ENCODE results near the gene HBE1. TPM values are rescaled to one million over a fixed set of nuclear protein-coding genes. Genes with fewer than 3 reads are reported as not detected.

Gene HBE1
- total RNA-seq (2022; extraction: Qiagen RNA extraction; ENCODE audit: low read depth), result 0.53 TPM in 1 of 5 replicates, not detected in the others

GRCh38 chr11:5269715-5270147 lies at the start of gene HBE1:
Gene HBE1 (minus strand): TSS chr11:5269945. CDS start chr11:5269890, 55 bp downstream.

GRCh38 chr11:5301846-5302245 lies 32.1 kb upstream of the HBE1 start, which contains the start of gene OR51B4:
Gene OR51B4 (minus strand): TSS chr11:5301946. CDS start chr11:5301946, 0 bp downstream.

GRCh38 chr11:5254646-5255413 lies 14.9 kb downstream of the HBE1 start, which contains the start of gene HBG2:
Gene HBG2 (minus strand): TSS chr11:5254781. CDS start chr11:5254728, 53 bp downstream.

GRCh38 chr11:5249807-5250396 lies 19.8 kb downstream of the HBE1 start, which contains the start of gene HBG1:
Gene HBG1 (minus strand): TSS chr11:5249857. CDS start chr11:5249804, 53 bp downstream.

GRCh38 chr11:5234381-5234834 lies 35.3 kb downstream of the HBE1 start, which contains the start of gene HBD:
Gene HBD (minus strand): TSS chr11:5234483. CDS start chr11:5234433, 50 bp downstream.

GRCh38 chr11:5226732-5227310 lies 42.9 kb downstream of the HBE1 start, which contains the start of gene HBB:
Gene HBB (minus strand): TSS chr11:5227071. CDS start chr11:5227021, 50 bp downstream.

Other genes starting within 250 kb of the HBE1 start
- not detected in 5 replicates for gene OR52J3, start 223.4 kb downstream of the HBE1 start, total RNA-seq (2022; extraction: Qiagen RNA extraction; ENCODE audit: low read depth)
- not detected in 5 replicates for gene OR52E2, start 210.3 kb downstream of the HBE1 start, total RNA-seq (2022; extraction: Qiagen RNA extraction; ENCODE audit: low read depth)
- gene OR52E1, start 200.4 kb downstream of the HBE1 start, total RNA-seq (2022; extraction: Qiagen RNA extraction; ENCODE audit: low read depth), result not detected in 5 replicates
- gene OR52A5, start 131.6 kb downstream of the HBE1 start, total RNA-seq (2022; extraction: Qiagen RNA extraction; ENCODE audit: low read depth), result not detected in 5 replicates
- gene OR52A1, start 115.2 kb downstream of the HBE1 start, total RNA-seq (2022; extraction: Qiagen RNA extraction; ENCODE audit: low read depth), result not detected in 5 replicates
- gene OR51V1, start 69.3 kb downstream of the HBE1 start, total RNA-seq (2022; extraction: Qiagen RNA extraction; ENCODE audit: low read depth), result not detected in 5 replicates
- not detected in 5 replicates for gene HBB, start 42.9 kb downstream of the HBE1 start, total RNA-seq (2022; extraction: Qiagen RNA extraction; ENCODE audit: low read depth)
- gene HBD, start 35.5 kb downstream of the HBE1 start, total RNA-seq (2022; extraction: Qiagen RNA extraction; ENCODE audit: low read depth), result not detected in 5 replicates
- gene HBG1, start 20.1 kb downstream of the HBE1 start, total RNA-seq (2022; extraction: Qiagen RNA extraction; ENCODE audit: low read depth), result not detected in 5 replicates
- not detected in 5 replicates for gene HBG2, start 15.2 kb downstream of the HBE1 start, total RNA-seq (2022; extraction: Qiagen RNA extraction; ENCODE audit: low read depth)
- not detected in 5 replicates for gene OR51B4, start 32.0 kb upstream of the HBE1 start, total RNA-seq (2022; extraction: Qiagen RNA extraction; ENCODE audit: low read depth)
- gene OR51B2, start 54.4 kb upstream of the HBE1 start, total RNA-seq (2022; extraction: Qiagen RNA extraction; ENCODE audit: low read depth), result not detected in 5 replicates
- gene OR51B5, start 73.6 kb upstream of the HBE1 start, total RNA-seq (2022; extraction: Qiagen RNA extraction; ENCODE audit: low read depth), result 0.47 TPM in 1 of 5 replicates, not detected in the others
- not detected in 5 replicates for gene OR51B6, start 81.6 kb upstream of the HBE1 start, total RNA-seq (2022; extraction: Qiagen RNA extraction; ENCODE audit: low read depth)
- not detected in 5 replicates for gene OR51M1, start 113.9 kb upstream of the HBE1 start, total RNA-seq (2022; extraction: Qiagen RNA extraction; ENCODE audit: low read depth)
- not detected in 5 replicates for gene OR51Q1, start 152.2 kb upstream of the HBE1 start, total RNA-seq (2022; extraction: Qiagen RNA extraction; ENCODE audit: low read depth)
- gene OR51I1, start 171.6 kb upstream of the HBE1 start, total RNA-seq (2022; extraction: Qiagen RNA extraction; ENCODE audit: low read depth), result not detected in 5 replicates
- not detected in 5 replicates for gene OR51I2, start 179.4 kb upstream of the HBE1 start, total RNA-seq (2022; extraction: Qiagen RNA extraction; ENCODE audit: low read depth)
- gene OR52D1, start 218.7 kb upstream of the HBE1 start, total RNA-seq (2022; extraction: Qiagen RNA extraction; ENCODE audit: low read depth), result not detected in 5 replicates
- not detected in 5 replicates for gene UBQLN3, start 240.0 kb upstream of the HBE1 start, total RNA-seq (2022; extraction: Qiagen RNA extraction; ENCODE audit: low read depth)
- gene UBQLNL, start 246.8 kb upstream of the HBE1 start, total RNA-seq (2022; extraction: Qiagen RNA extraction; ENCODE audit: low read depth), result 0.09 TPM in 1 of 5 replicates, not detected in the others

All from A549 treated with ZK216348 at 1 μM for 4 hours (cell line).